ENCODE measurements around the gene ZCCHC3.

The ZCCHC3 gene

DNA sequence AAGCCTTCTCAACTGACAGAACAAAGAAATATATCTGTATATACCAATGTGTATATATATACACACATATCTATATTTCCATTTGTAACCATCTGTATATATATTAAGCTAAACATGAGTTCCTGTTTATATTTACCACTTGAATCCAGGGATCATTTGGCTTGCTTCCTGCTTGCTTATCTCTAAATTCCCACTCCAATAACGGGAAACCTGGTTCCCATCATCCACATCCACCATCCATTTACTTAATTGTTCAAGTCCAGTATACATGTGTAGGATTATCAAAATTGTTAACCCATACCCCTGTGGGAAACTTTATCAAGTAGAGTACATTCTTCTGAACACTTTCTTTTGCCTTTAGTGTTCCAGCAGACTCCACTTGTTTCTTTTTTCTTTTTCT lies 15.5 kb downstream of the ZCCHC3 start:
- Mint-ChIP-seq H3K36me3 (peaks cover 2% of the 10 kb centered on the region), H3K4me3 (no peak overlapping the region), H3K27me3 (no peaks in the 10 kb centered on the region), H3K4me1 (peaks cover 13% of the 10 kb centered on the region), H3K27ac (no peak overlapping the region), H3K9me3 (no peaks in the 10 kb centered on the region)
- ATAC-seq (ENCODE audit: low read depth) (no peak), DNase-seq (ENCODE audit: low spot score in 2 of 2) (no peak)

DNA sequence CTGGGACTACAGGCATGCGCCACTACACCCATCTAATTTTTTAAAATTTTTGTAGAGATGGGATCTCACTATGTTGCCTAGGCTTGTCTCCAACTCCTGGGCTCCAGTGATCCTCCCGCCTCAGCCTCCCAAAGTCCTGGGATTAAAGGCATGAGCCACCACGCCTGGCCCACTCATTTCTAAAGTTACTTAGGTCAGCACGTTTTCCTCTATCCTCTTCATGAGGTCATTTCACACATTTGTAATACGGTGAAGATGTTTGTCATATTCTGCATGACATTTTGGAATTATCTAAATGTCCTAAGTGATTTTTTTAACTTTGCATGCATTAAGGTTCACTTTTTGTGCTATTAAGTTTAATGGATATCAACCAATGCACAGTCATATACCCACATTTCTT lies 16.0 kb downstream of the ZCCHC3 start:
- ATAC-seq (ENCODE audit: low read depth): no peak
- peaks cover 13% of the 10 kb centered on the region for H3K4me1 Mint-ChIP-seq

DNA sequence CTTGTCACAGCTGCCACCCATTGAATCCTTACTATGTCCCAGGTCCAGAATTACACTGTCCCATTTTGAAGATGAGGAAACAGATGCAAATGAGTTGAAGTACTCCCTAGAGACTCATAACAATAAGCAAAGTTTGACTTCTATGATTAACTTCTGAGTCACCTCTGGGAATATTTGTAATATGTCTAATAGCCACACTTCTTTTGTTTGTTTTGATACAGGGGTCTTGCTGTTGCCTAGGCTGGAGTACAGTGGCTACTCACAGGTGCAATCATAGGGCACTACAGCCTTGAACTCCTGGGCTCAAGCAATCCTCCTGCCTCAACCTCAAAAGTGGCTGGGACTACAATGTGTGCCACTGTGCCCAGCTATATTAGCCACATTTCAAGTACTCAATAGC lies 16.6 kb downstream of the ZCCHC3 start:
- no peak for ATAC-seq (ENCODE audit: low read depth)
- H3K27ac Mint-ChIP-seq: no peak overlapping the region
- no peak for DNase-seq (ENCODE audit: low spot score in 2 of 2)
- no peaks in the 10 kb centered on the region for H3K9me3 Mint-ChIP-seq
- no peaks in the 10 kb centered on the region for H3K27me3 Mint-ChIP-seq
- H3K4me3 Mint-ChIP-seq: no peak overlapping the region
- H3K36me3 Mint-ChIP-seq: peaks cover 2% of the 10 kb centered on the region
- peaks cover 13% of the 10 kb centered on the region for H3K4me1 Mint-ChIP-seq

More for the DNA sequence above, 16.0 kb downstream of the ZCCHC3 start:
- Mint-ChIP-seq H3K9me3 (no peaks in the 10 kb centered on the region), H3K4me3 (no peak overlapping the region), H3K27ac (no peak overlapping the region), H3K36me3 (peaks cover 2% of the 10 kb centered on the region), H3K27me3 (no peaks in the 10 kb centered on the region)
- DNase-seq (ENCODE audit: low spot score in 2 of 2): no peak

DNA sequence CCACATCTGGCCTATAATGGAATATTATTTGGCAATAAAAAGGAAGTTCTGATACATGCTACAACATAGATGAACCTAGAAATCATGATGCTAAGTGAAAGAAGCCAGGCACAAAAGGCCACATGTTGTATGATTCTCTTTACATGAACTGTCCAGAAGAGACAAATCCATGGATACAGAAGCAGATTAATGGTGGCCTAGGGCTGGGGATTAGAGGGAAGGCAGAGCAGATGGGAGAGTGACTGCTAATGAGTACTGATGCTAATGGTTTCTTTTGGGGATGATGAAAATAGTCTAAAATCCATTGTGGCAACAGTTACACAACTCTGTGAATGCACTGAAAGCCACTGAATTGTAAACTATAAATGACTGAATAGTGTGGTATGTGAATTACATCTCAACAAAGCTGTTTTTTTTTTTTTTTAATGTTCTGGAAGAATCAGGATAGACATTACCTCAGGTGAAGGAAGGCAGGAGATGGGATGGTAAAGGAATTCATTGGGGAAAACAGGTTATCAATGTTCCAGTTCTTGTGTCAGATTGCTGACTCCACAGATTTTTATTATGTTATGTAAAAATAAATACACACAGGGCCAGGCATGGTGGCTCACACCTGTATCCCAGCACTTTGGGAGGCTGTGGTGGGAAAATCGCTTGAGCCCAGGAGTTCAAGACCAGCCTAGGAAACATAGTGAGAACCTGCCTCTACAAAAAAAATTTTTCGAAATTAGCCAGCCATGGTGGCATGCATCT lies 19.1 kb downstream of the ZCCHC3 start:
- Mint-ChIP-seq H3K27me3 (no peaks in the 10 kb centered on the region), H3K4me1 (peaks cover 2% of the 10 kb centered on the region), H3K4me3 (no peak overlapping the region), H3K9me3 (no peaks in the 10 kb centered on the region), H3K27ac (no peak overlapping the region), H3K36me3 (peaks cover 9% of the 10 kb centered on the region)
- DNase-seq (ENCODE audit: low spot score in 2 of 2) (no peak), ATAC-seq (ENCODE audit: low read depth) (no peak)

DNA sequence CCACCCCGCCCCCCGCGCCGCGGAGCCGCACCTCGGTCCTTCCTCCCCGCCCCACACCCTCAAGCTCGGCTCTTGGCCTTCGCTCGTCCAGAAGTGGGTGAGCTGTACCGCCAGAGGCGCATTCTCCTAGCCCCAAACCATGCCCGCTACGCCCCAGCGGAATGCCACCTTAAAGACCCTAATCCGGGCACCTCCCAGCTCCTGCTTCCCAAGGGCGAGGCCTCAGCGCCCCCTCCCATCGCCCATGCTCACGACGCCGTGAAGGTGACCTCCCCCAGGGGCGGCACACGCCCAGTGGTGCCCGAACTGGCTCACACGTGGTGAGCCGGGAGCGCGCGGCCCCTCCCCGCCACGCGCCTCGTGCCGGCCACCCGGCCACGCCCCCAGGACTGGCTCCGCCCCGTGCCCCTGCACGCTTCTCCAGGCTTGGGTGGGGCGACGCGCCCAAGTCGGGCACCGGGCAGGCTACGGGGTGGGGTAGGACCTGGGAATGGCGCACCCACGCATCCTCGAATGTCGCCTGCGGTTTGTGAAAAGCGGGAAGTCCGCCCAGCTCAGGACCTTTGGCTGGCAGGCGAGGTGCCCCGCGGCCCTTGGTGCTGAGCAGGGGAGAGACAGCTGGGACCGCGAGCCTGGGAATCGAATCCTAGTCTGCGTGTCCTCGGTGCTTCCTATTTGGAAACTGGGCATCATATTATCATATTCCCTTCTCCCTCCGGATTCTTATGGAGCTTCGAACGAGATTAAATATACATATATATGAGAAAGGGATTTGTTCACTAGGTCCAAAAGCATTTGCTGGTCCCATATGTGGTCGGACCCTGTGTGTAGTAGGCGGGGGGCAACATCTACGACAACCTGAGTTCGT lies 27.0 kb downstream of the ZCCHC3 start:
- H3K9me3 Mint-ChIP-seq: no peaks in the 10 kb centered on the region
- DNase-seq (ENCODE audit: low spot score in 2 of 2) (peak; percentile 91 to 97), ATAC-seq (ENCODE audit: low read depth) (peak; percentile 63)
- peak overlapping the region; percentile 89 for H3K27ac Mint-ChIP-seq
- peaks cover 8% of the 10 kb centered on the region for H3K36me3 Mint-ChIP-seq
- no peaks in the 10 kb centered on the region for H3K27me3 Mint-ChIP-seq
- H3K4me3 Mint-ChIP-seq: peak overlapping the region; percentile 95
- H3K4me1 Mint-ChIP-seq: peaks cover 19% of the 10 kb centered on the region

DNA sequence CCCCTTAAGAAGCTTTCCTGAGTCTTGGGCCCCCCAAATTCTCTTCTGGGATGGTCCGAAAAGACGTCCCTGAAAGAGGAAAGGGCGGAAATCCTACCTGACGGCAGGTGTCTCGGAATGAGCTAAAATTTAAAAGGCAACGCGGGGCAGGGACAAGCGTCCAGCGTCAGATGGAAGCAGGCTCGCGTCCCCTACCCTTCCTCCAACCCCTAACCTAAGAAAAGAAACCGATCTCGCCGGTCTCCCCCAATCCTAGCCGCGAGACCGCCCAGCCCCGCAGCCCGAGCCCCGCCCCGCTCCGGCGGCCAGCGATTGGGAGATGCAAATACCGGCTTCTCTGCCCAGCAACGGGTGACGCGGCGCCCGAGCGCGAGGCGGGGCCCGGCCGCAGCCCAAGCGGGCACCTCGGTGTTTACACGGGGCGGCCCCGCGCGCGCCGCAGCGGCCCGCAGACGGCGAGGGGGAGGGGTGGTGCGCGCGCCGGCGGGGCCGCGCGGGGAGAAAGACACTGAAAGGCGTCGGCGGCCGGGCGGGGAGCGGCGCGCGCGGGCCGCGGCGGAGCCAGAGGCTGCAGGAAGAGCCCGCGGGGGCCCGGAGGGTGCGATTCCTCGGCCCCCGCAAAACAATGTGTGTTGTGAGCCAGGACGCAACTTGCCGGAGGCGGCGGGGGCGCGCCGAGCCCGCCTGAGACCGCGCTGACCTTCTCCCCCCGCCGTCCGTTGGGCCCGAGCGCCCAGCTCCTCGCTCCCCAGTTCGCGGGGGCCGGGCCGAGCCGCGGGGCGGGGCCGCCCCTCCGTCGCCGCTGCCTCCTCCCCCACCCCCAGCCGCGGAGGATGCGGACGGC lies 27.9 kb downstream of the ZCCHC3 start, which contains the start of gene SOX12:
SOX12 (plus strand) TSS at position 508 of the 844 bp plus-strand sequence. CDS start 373 bp downstream, outside the sequence.
- peaks cover 7% of the 10 kb centered on the region for H3K36me3 Mint-ChIP-seq
- H3K9me3 Mint-ChIP-seq: no peaks in the 10 kb centered on the region
- peaks cover 26% of the 10 kb centered on the region for H3K4me1 Mint-ChIP-seq
- H3K27ac Mint-ChIP-seq: peak within 1 kb of the TSS; percentile 89
- peak; percentile 98 to 99 for DNase-seq (ENCODE audit: low spot score in 2 of 2)
- peak within 1 kb of the TSS; percentile 95 for H3K4me3 Mint-ChIP-seq
- H3K27me3 Mint-ChIP-seq: no peaks in the 10 kb centered on the region
- ATAC-seq (ENCODE audit: low read depth): peak; percentile 74

DNA sequence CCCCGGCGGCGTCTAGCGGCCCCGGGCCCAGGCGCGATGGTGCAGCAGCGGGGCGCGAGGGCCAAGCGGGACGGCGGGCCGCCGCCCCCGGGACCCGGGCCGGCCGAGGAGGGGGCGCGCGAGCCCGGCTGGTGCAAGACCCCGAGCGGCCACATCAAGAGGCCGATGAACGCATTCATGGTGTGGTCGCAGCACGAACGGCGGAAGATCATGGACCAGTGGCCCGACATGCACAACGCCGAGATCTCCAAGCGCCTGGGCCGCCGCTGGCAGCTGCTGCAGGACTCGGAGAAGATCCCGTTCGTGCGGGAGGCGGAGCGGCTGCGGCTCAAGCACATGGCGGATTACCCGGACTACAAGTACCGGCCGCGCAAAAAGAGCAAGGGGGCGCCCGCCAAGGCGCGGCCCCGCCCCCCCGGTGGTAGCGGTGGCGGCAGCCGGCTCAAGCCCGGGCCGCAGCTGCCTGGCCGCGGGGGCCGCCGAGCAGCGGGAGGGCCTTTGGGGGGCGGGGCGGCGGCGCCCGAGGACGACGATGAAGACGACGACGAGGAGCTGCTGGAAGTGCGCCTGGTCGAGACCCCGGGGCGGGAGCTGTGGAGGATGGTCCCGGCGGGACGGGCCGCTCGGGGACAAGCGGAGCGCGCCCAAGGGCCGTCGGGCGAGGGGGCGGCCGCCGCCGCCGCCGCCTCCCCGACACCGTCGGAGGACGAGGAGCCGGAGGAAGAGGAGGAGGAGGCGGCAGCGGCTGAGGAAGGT lies 28.7 kb downstream of the ZCCHC3 start:
- peaks cover 28% of the 10 kb centered on the region for H3K4me1 Mint-ChIP-seq
- no peaks in the 10 kb centered on the region for H3K27me3 Mint-ChIP-seq
- H3K9me3 Mint-ChIP-seq: no peaks in the 10 kb centered on the region
- peak overlapping the region; percentile 62 for H3K27ac Mint-ChIP-seq
- peaks cover 3% of the 10 kb centered on the region for H3K36me3 Mint-ChIP-seq
- DNase-seq (ENCODE audit: low spot score in 2 of 2) (peak; percentile 52 to 70), ATAC-seq (ENCODE audit: low read depth) (peak; percentile 5)
- peak overlapping the region; percentile 92 for H3K4me3 Mint-ChIP-seq

DNA sequence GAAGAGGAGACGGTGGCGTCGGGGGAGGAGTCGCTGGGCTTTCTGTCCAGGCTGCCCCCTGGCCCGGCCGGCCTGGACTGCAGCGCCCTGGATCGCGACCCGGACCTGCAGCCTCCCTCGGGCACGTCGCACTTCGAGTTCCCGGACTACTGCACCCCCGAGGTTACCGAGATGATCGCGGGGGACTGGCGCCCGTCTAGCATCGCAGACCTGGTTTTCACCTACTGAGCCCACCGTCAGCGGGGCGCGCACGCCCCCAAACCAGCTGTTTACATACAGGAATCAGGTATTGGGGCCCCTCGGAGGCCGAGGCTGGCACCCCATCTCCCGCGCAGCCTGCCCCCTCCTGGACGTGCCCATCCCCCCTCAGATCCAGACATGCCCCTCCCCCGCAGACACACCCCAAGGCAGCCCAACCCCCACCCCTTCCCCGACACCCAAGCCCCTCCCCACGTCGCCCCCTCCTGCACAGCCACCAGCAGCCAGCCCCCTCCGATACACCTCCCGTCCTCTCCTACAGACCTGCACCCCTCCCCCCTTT lies 29.3 kb downstream of the ZCCHC3 start:
- Mint-ChIP-seq H3K4me3 (peak overlapping the region; percentile 92), H3K36me3 (no peaks in the 10 kb centered on the region), H3K9me3 (no peaks in the 10 kb centered on the region), H3K27ac (peak overlapping the region; percentile 74), H3K27me3 (no peaks in the 10 kb centered on the region), H3K4me1 (peaks cover 28% of the 10 kb centered on the region)
- no peak for ATAC-seq (ENCODE audit: low read depth)
- DNase-seq (ENCODE audit: low spot score in 2 of 2): peak in 1 of 2 donors; percentile 58

DNA sequence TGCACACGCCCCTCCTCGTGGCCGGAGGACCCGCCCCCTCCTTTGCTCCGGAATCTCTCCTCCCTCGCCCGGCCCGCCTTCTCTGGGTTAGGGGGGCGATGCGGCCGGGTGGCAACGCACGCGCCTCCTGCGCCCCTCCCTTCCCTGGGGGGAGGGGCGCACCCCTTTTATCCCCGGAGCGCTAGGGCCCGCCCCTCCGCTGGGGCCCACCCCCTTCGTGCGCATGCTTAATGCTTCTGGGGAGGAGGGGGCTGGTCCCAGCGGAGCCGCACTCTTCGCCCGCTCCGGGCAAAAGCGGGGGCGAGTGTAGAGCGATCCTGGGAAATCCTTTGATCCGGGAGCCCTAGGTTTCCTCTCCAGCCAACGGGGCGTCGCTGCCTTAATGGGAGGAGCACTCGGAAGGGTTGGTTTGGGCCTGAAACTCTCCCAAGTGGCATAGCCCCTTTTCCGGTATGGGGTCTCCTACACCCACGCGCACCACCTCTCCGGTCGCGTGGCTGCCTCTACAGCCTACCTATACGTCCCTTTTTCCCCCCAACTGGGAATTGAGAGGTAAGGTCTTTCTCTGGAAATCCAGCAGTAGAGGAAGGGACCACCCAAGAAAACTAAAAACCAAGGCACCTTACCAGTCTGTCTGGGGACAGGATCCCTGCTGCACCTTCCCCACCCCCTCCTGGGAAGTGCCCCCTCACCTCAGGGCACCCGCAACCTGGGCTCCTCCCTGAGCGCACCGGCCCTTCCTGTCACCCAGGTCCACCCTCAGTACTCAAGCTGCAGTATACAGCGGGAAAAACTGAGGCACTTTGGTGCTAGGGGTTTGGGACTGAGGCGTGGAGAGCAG lies 30.0 kb downstream of the ZCCHC3 start:
- peaks cover 28% of the 10 kb centered on the region for H3K4me1 Mint-ChIP-seq
- no peaks in the 10 kb centered on the region for H3K36me3 Mint-ChIP-seq
- DNase-seq (ENCODE audit: low spot score in 2 of 2) (peak; percentile 59 to 64), ATAC-seq (ENCODE audit: low read depth) (peak; percentile 5)
- H3K27ac Mint-ChIP-seq: peak overlapping the region; percentile 74
- no peaks in the 10 kb centered on the region for H3K27me3 Mint-ChIP-seq
- H3K4me3 Mint-ChIP-seq: peak overlapping the region; percentile 92
- H3K9me3 Mint-ChIP-seq: no peaks in the 10 kb centered on the region

DNA sequence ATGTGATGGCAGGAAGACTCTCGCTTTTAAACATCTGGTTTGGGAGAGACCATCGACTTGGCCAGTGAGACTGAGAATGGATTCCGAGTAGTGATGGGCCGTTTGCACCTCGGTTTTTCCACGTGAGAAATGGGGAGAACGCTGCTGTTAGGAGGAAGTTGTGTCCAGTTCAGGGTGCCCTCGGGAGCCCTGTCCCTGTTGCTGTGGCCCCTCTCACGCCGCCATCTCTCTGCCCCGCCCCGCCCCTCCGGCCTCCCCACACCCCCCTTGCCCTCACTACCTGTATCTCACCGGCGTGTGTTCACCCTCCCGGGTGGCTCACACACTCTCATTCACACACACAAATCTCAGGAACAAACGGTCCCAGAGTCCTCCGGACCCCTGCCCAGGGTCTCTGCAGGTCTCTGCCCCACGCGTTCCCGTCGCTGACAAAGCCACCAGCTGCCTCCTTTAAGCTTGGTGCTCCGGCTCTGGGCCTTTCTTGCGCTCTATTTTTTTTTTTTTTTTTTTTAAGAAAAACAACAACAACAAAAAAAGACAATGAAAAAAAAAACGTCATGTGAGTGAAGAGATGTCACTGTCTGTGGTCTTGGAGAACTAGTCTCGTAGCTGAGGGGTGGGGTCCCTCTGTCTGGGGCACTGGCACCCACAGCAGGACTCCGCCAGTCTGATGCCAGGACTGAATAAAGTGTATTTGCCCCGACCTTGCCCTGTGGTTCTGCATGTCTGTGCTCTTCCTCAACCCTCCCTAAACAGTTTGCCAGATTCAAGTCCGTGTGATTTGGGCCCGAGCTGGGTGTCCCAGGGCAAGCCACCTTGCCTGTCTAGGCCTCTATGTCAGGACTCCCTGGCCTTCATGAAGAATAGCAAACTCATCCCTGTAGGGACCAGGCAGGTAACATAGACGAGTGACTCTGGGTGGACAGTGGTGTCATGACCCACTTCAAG lies 30.9 kb downstream of the ZCCHC3 start:
- Mint-ChIP-seq H3K27me3 (no peaks in the 10 kb centered on the region), H3K4me3 (peak overlapping the region; percentile 92), H3K27ac (peak overlapping the region; percentile 74), H3K9me3 (no peaks in the 10 kb centered on the region), H3K36me3 (no peaks in the 10 kb centered on the region), H3K4me1 (peaks cover 28% of the 10 kb centered on the region)
- ATAC-seq (ENCODE audit: low read depth) (no peak), DNase-seq (ENCODE audit: low spot score in 2 of 2) (no peak)

DNA sequence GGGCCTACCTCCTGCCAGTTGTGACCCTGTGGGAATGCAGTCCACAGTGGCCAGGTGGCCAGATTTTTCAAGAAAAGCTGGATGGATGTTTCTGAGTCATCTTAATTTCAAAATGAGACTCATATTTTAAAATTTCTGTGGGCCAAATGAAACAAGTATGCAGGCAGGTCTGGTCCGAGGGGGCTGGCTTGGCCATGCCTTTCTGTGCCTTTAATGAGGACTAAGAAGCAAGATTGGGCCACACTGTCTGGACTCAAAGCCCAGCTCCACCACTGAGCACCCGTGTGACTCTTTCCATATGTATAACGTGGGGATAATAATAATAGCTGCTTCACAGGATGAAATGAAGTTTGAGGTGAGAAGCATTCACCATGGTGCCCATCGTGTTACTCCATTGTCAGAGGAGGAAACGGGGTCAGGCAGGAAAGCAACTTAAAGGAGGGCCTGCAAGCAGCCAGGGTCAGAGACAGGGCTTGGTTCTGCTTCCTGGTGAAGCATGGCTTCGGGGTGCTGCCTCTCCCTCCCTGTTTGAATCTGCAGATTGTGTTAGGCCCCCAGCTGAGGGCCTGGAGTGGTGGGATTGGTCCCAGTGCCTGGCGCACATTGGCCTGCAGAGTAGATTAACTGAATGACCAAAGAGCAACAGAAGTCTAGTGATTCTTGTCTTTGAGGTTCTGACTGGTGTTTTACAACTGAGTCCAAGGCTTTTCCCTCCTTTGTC lies 31.8 kb downstream of the ZCCHC3 start:
- no peak overlapping the region for H3K4me3 Mint-ChIP-seq
- no peaks in the 10 kb centered on the region for H3K27me3 Mint-ChIP-seq
- H3K9me3 Mint-ChIP-seq: no peaks in the 10 kb centered on the region
- ATAC-seq (ENCODE audit: low read depth): no peak
- peak overlapping the region; percentile 74 for H3K27ac Mint-ChIP-seq
- peaks cover 24% of the 10 kb centered on the region for H3K4me1 Mint-ChIP-seq
- no peaks in the 10 kb centered on the region for H3K36me3 Mint-ChIP-seq
- no peak for DNase-seq (ENCODE audit: low spot score in 2 of 2)

Measured in memory B cell (primary cell).